Left ventricle myocardium superior (tissue), 1 donor: Measurements from ENCODE around the gene CST9L. TPM values are rescaled to one million over a fixed set of nuclear protein-coding genes. Genes with fewer than 3 reads are reported as not detected.

Source experiments
- ATAC-seq: fragments of 200-7000 bp; cut with Tn5 transposase; one replicate; pipeline ENCODE4 v1.9.1; 2020; ENCODE audit warnings: mild to moderate bottlenecking, moderate library complexity
- DNase-seq: peaks from one replicate; pipeline ENCODE4 v3.0.0-alpha.2; 2020
- intact Hi-C: fragments of 100-400 bp; cut with micrococcal nuclease; formaldehyde crosslinking; loops from one replicate; pipeline ENCODE4 v1.11.0; 2022
- total RNA-seq: library from RNA; stranded (reverse); fragmentation: NEBNext Ultra II Directional; extraction: Animal tissue kit (Norgen Biotek cat#: 25700); gene quantifications from one replicate; pipeline ENCODE4 v1.2.1, GENCODE V29; 2021
- donor health status: DM: no; HTN: yes; CAD: no; lungs with severe emphysema.

CST9L gene
- total RNA-seq, 1 donor from 2014 or later = not detected

- DNase-seq (no peak), ATAC-seq (no peak)
- intact Hi-C loops = no loop called here
Measured at GRCh38 chr20:23554401-23554800, 13.9 kb downstream of the CST9L start.

- intact Hi-C loops = no loop called here
- DNase-seq (no peak), ATAC-seq (no peak)
Measured at GRCh38 chr20:23551786-23552185, 16.5 kb downstream of the CST9L start.

GRCh38 chr20:23551383-23551782, 16.9 kb downstream of the CST9L start:
- DNase-seq = no peak
- no peak for ATAC-seq
- intact Hi-C loops = no loop called here

GRCh38 chr20:23550227-23550626, 18.1 kb downstream of the CST9L start:
- DNase-seq (no peak), ATAC-seq (no peak)
- intact Hi-C loops = no loop called here

GRCh38 chr20:23548408-23548807, 19.9 kb downstream of the CST9L start:
- no peak for DNase-seq

GRCh38 chr20:23547613-23548012, 20.7 kb downstream of the CST9L start:
- intact Hi-C loops = no loop called here
- ATAC-seq = no peak
- no peak for DNase-seq

More at GRCh38 chr20:23548408-23548807, 19.9 kb downstream of the CST9L start:
- intact Hi-C loops = no loop called here
- no peak for ATAC-seq

- DNase-seq (no peak), ATAC-seq (no peak)
- intact Hi-C loops = no loop called here
Measured at GRCh38 chr20:23546435-23547144, 21.7 kb downstream of the CST9L start.

GRCh38 chr20:23544133-23544532, 24.2 kb downstream of the CST9L start:
- intact Hi-C loops = no loop called here
- no peak for DNase-seq
- no peak for ATAC-seq

GRCh38 chr20:23542801-23543200, 25.5 kb downstream of the CST9L start:
- intact Hi-C loops = no loop called here
- no peak for ATAC-seq
- DNase-seq = no peak

GRCh38 chr20:23541776-23542175, 26.5 kb downstream of the CST9L start:
- ATAC-seq (no peak), DNase-seq (no peak)
- intact Hi-C loops = no loop called here

GRCh38 chr20:23541330-23541729, 27.0 kb downstream of the CST9L start:
- DNase-seq (no peak), ATAC-seq (no peak)
- intact Hi-C loops = no loop called here

GRCh38 chr20:23540624-23541023, 27.7 kb downstream of the CST9L start:
- ATAC-seq (no peak), DNase-seq (no peak)
- intact Hi-C loops = no loop called here

GRCh38 chr20:23537030-23537429, 31.3 kb downstream of the CST9L start:
- intact Hi-C loops = no loop called here
- DNase-seq = no peak
- no peak for ATAC-seq

- DNase-seq = peak; percentile 37
- ATAC-seq = peak; percentile 82
- intact Hi-C loops = no loop called here
Measured at GRCh38 chr20:23536328-23536974, 31.8 kb downstream of the CST9L start.

- ATAC-seq = no peak
- intact Hi-C loops = no loop called here
- no peak for DNase-seq
Measured at GRCh38 chr20:23534801-23535593, 33.3 kb downstream of the CST9L start.

- DNase-seq = no peak
- ATAC-seq = no peak
- intact Hi-C loops = no loop called here
Measured at GRCh38 chr20:23533161-23533560, 35.1 kb downstream of the CST9L start.

GRCh38 chr20:23532533-23532932, 35.8 kb downstream of the CST9L start:
- ATAC-seq (no peak), DNase-seq (no peak)
- intact Hi-C loops = no loop called here

- DNase-seq (no peak), ATAC-seq (no peak)
- intact Hi-C loops = no loop called here
Measured at GRCh38 chr20:23530937-23531567, 37.2 kb downstream of the CST9L start.

GRCh38 chr20:23528867-23529431, 39.3 kb downstream of the CST9L start:
- DNase-seq (no peak), ATAC-seq (no peak)
- intact Hi-C loops = no loop called here

GRCh38 chr20:23526850-23527249, 41.4 kb downstream of the CST9L start:
- DNase-seq = no peak
- no peak for ATAC-seq
- intact Hi-C loops = no loop called here
